ENCODE data around the gene SLCO1B3. TPM values are rescaled to one million over a fixed set of nuclear protein-coding genes. Genes with fewer than 3 reads are reported as not detected.

The SLCO1B3 gene
- total RNA-seq, 1 donor, result not detected

GRCh38 chr12:20830456-20830855 is 20.0 kb downstream of the SLCO1B3 start:
- Histone ChIP-seq H3K4me1 (ENCODE audit: insufficient read depth, low read length) (no peaks in the 10 kb centered on the region), H3K4me3 (ENCODE audit: low read length) (no peak overlapping the region), H3K9me3 (ENCODE audit: low read depth, low read length) (no peaks in the 10 kb centered on the region), H3K27me3 (ENCODE audit: insufficient read depth, low read length) (no peaks in the 10 kb centered on the region)

GRCh38 chr12:20832911-20833310 is 22.4 kb downstream of the SLCO1B3 start:
- Histone ChIP-seq H3K4me3 (ENCODE audit: low read length) (no peak overlapping the region), H3K27me3 (ENCODE audit: insufficient read depth, low read length) (no peaks in the 10 kb centered on the region), H3K9me3 (ENCODE audit: low read depth, low read length) (no peaks in the 10 kb centered on the region), H3K4me1 (ENCODE audit: insufficient read depth, low read length) (no peaks in the 10 kb centered on the region)

- Histone ChIP-seq H3K4me1 (ENCODE audit: insufficient read depth, low read length) (no peaks in the 10 kb centered on the region), H3K27me3 (ENCODE audit: insufficient read depth, low read length) (no peaks in the 10 kb centered on the region), H3K4me3 (ENCODE audit: low read length) (no peak overlapping the region), H3K9me3 (ENCODE audit: low read depth, low read length) (peaks cover 7% of the 10 kb centered on the region)
Observed at GRCh38 chr12:20852649-20853048, 42.1 kb downstream of the SLCO1B3 start.

- no peak overlapping the region for H3K4me3 ChIP-seq (ENCODE audit: low read length)
- no peaks in the 10 kb centered on the region for H3K27me3 ChIP-seq (ENCODE audit: insufficient read depth, low read length)
- H3K4me1 ChIP-seq (ENCODE audit: insufficient read depth, low read length), result no peaks in the 10 kb centered on the region
- no peaks in the 10 kb centered on the region for H3K9me3 ChIP-seq (ENCODE audit: low read depth, low read length)
Observed at GRCh38 chr12:20863056-20863455, 52.6 kb downstream of the SLCO1B3 start.

- Histone ChIP-seq H3K27me3 (ENCODE audit: insufficient read depth, low read length) (no peaks in the 10 kb centered on the region), H3K4me1 (ENCODE audit: insufficient read depth, low read length) (no peaks in the 10 kb centered on the region), H3K9me3 (ENCODE audit: low read depth, low read length) (no peaks in the 10 kb centered on the region), H3K4me3 (ENCODE audit: low read length) (no peak overlapping the region)
Observed at GRCh38 chr12:20865873-20866272, 55.4 kb downstream of the SLCO1B3 start.

- Histone ChIP-seq H3K9me3 (ENCODE audit: low read depth, low read length) (no peaks in the 10 kb centered on the region), H3K4me1 (ENCODE audit: insufficient read depth, low read length) (no peaks in the 10 kb centered on the region), H3K4me3 (ENCODE audit: low read length) (no peak overlapping the region), H3K27me3 (ENCODE audit: insufficient read depth, low read length) (no peaks in the 10 kb centered on the region)
Observed at GRCh38 chr12:20868277-20868676, 57.8 kb downstream of the SLCO1B3 start.

GRCh38 chr12:20883288-20883687 is 72.8 kb downstream of the SLCO1B3 start:
- Histone ChIP-seq H3K4me3 (ENCODE audit: low read length) (no peak overlapping the region), H3K9me3 (ENCODE audit: low read depth, low read length) (peaks cover 13% of the 10 kb centered on the region), H3K27me3 (ENCODE audit: insufficient read depth, low read length) (no peaks in the 10 kb centered on the region), H3K4me1 (ENCODE audit: insufficient read depth, low read length) (no peaks in the 10 kb centered on the region)

- peaks cover 22% of the 10 kb centered on the region for H3K9me3 ChIP-seq (ENCODE audit: low read depth, low read length)
- no peaks in the 10 kb centered on the region for H3K27me3 ChIP-seq (ENCODE audit: insufficient read depth, low read length)
- no peak overlapping the region for H3K4me3 ChIP-seq (ENCODE audit: low read length)
- H3K4me1 ChIP-seq (ENCODE audit: insufficient read depth, low read length), result no peaks in the 10 kb centered on the region
Observed at GRCh38 chr12:20885116-20885515, 74.6 kb downstream of the SLCO1B3 start.

- Histone ChIP-seq H3K27me3 (ENCODE audit: insufficient read depth, low read length) (no peaks in the 10 kb centered on the region), H3K9me3 (ENCODE audit: low read depth, low read length) (peaks cover 25% of the 10 kb centered on the region), H3K4me3 (ENCODE audit: low read length) (no peak overlapping the region), H3K4me1 (ENCODE audit: insufficient read depth, low read length) (no peaks in the 10 kb centered on the region)
Observed at GRCh38 chr12:20885552-20885951, 75.0 kb downstream of the SLCO1B3 start.

- Histone ChIP-seq H3K4me3 (ENCODE audit: low read length) (no peak overlapping the region), H3K9me3 (ENCODE audit: low read depth, low read length) (no peaks in the 10 kb centered on the region), H3K4me1 (ENCODE audit: insufficient read depth, low read length) (no peaks in the 10 kb centered on the region), H3K27me3 (ENCODE audit: insufficient read depth, low read length) (no peaks in the 10 kb centered on the region)
Observed at GRCh38 chr12:20917269-20917668, 106.8 kb downstream of the SLCO1B3 start.

- H3K4me1 ChIP-seq (ENCODE audit: insufficient read depth, low read length), result no peaks in the 10 kb centered on the region
- H3K4me3 ChIP-seq (ENCODE audit: low read length), result no peak overlapping the region
- H3K27me3 ChIP-seq (ENCODE audit: insufficient read depth, low read length), result no peaks in the 10 kb centered on the region
- H3K9me3 ChIP-seq (ENCODE audit: low read depth, low read length), result no peaks in the 10 kb centered on the region
Observed at GRCh38 chr12:20917819-20918218, 107.3 kb downstream of the SLCO1B3 start.

GRCh38 chr12:20931894-20932293 is 121.4 kb downstream of the SLCO1B3 start:
- Histone ChIP-seq H3K4me3 (ENCODE audit: low read length) (no peak overlapping the region), H3K27me3 (ENCODE audit: insufficient read depth, low read length) (no peaks in the 10 kb centered on the region), H3K4me1 (ENCODE audit: insufficient read depth, low read length) (no peaks in the 10 kb centered on the region), H3K9me3 (ENCODE audit: low read depth, low read length) (peaks cover 4% of the 10 kb centered on the region)

GRCh38 chr12:20946732-20947131 is 136.2 kb downstream of the SLCO1B3 start:
- Histone ChIP-seq H3K4me3 (ENCODE audit: low read length) (no peak overlapping the region), H3K27me3 (ENCODE audit: insufficient read depth, low read length) (no peaks in the 10 kb centered on the region), H3K4me1 (ENCODE audit: insufficient read depth, low read length) (no peaks in the 10 kb centered on the region), H3K9me3 (ENCODE audit: low read depth, low read length) (no peaks in the 10 kb centered on the region)

GRCh38 chr12:20950248-20950647 is 139.7 kb downstream of the SLCO1B3 start:
- no peaks in the 10 kb centered on the region for H3K27me3 ChIP-seq (ENCODE audit: insufficient read depth, low read length)
- H3K9me3 ChIP-seq (ENCODE audit: low read depth, low read length), result no peaks in the 10 kb centered on the region
- H3K4me1 ChIP-seq (ENCODE audit: insufficient read depth, low read length), result no peaks in the 10 kb centered on the region
- H3K4me3 ChIP-seq (ENCODE audit: low read length), result no peak overlapping the region

GRCh38 chr12:20963303-20963702 is 152.8 kb downstream of the SLCO1B3 start:
- Histone ChIP-seq H3K9me3 (ENCODE audit: low read depth, low read length) (peaks cover 6% of the 10 kb centered on the region), H3K4me3 (ENCODE audit: low read length) (no peak overlapping the region), H3K4me1 (ENCODE audit: insufficient read depth, low read length) (no peaks in the 10 kb centered on the region), H3K27me3 (ENCODE audit: insufficient read depth, low read length) (no peaks in the 10 kb centered on the region)

- Histone ChIP-seq H3K4me1 (ENCODE audit: insufficient read depth, low read length) (no peaks in the 10 kb centered on the region), H3K4me3 (ENCODE audit: low read length) (no peak overlapping the region), H3K9me3 (ENCODE audit: low read depth, low read length) (peaks cover 6% of the 10 kb centered on the region), H3K27me3 (ENCODE audit: insufficient read depth, low read length) (no peaks in the 10 kb centered on the region)
Observed at GRCh38 chr12:20963762-20964161, 153.3 kb downstream of the SLCO1B3 start.

All from mononuclear cell (primary cell).